Ascending aorta (tissue), 2 donors: Measurements from ENCODE around the gene OGFOD1. TPM values are rescaled to one million over a fixed set of nuclear protein-coding genes. Genes with fewer than 3 reads are reported as not detected.

ENCODE experiments used
- DNase-seq, 2 donors: peaks; one replicate each; pipeline ENCODE4 v3.0.0-alpha.2; 2019; ENCODE audit warnings: low spot score in 2 of 2
- H3K27ac ChIP-seq, 2 donors: fragments of 200-600 bp; sonication (generic); one replicate each; pipeline ENCODE4 v1.5.1; 2016 to 2017; ENCODE audit warnings: mild to moderate bottlenecking in 1 of 2
- H3K27me3 ChIP-seq: fragments of 200-600 bp; sonication (generic); one replicate; pipeline ENCODE4 v1.5.1; 2017
- H3K36me3 ChIP-seq, 2 donors: fragments of 200-600 bp; sonication (generic); one replicate each; pipeline ENCODE4 v1.5.1; 2016
- H3K4me1 ChIP-seq, 2 donors: fragments of 200-600 bp; sonication (generic); one replicate each; pipeline ENCODE4 v1.5.1; 2016 to 2017; ENCODE audit warnings: mild to moderate bottlenecking in 1 of 2
- H3K4me3 ChIP-seq, 2 donors: fragments of 200-600 bp; sonication (generic); one replicate each; pipeline ENCODE4 v1.5.1; 2016 to 2017; ENCODE audit warnings: mild to moderate bottlenecking in 1 of 2
- H3K9me3 ChIP-seq, 2 donors: fragments of 200-600 bp; sonication (generic); one replicate each; pipeline ENCODE4 v1.5.1; 2016
- intact Hi-C: fragments of 100-400 bp; cut with DNase I; formaldehyde crosslinking; loops from one replicate; pipeline ENCODE4 v1.15.1; 2023
- total RNA-seq: library from RNA; depleted of rRNA; stranded (reverse); fragments of >200 nt; gene quantifications from one replicate; pipeline ENCODE4 v1.1.0, GENCODE V29; 2016
- TF ChIP-seq, protein P1 (sequence below), 3 experiments: fragments of 200-600 bp in 2 of 3; fragments of 450-650 bp in 1 of 3; sonication (generic) in 2 of 3; IDR thresholded peaks; one replicate each; pipeline ENCODE4 v1.5.1; 2016 to 2019; ENCODE audit warnings: antibody characterized with exemption in 3 of 3, mild to moderate bottlenecking in 1 of 3, moderate library complexity in 1 of 3

OGFOD1 gene
- total RNA-seq, 1 donor from 2014 or later, result 21.9 TPM

DNA sequence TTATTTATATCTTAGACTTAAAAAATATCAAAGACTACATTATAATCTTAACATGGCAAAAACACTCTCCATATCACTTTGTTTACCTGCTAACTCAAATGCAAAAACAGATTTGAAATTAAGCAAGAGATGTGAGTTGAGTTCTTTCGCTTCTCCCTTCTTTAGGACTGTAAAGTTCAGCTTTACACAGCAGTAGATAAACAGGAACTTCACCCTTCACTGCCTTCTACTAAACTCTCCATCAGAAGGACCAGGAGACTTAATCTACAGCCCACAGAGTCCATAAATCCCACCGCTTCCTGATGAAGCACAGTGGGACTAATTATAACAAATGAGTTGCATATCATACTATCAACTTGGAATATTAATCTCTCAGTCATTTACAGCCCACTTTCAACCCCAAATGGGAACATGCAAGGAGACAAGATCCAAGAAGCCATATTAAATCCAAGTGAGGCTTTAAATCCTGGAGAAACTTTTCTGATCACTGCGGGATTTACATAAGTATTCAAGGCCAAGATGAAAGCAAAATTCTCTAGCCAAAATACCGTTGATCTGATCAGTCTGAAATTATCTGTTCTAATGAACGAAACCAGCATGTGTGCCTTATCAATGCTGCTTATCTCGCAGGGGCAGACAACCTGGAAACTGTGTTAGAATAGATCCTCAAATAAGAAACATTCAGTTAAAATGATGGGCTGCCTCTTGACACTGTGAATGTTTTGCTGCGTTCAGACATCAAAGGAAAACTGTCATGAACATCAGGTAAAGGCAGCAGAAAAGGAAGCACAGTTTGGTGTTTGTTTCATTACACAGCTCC is 27.6 kb upstream of the OGFOD1 start:
- peak overlapping the region in 1 of 2 donors; percentile 97 for H3K27ac ChIP-seq
- no peaks in the 10 kb centered on the region for H3K27me3 ChIP-seq
- DNase-seq, result no peak
- peaks cover 0 to 28% of the 10 kb centered on the region in 2 donors for H3K4me1 ChIP-seq
- peak overlapping the region; percentile 95 to 99 for H3K4me3 ChIP-seq
- intact Hi-C loops, result loop anchor here (2.0 to 10.0 kb wide), 4 partner anchors 27 to 1311 kb away; partner anchors contain the start of genes HERPUD1, KATNB1, NUDT21 and OGFOD1
- no peaks in the 10 kb centered on the region for H3K36me3 ChIP-seq
- TF ChIP-seq, protein P1, sequence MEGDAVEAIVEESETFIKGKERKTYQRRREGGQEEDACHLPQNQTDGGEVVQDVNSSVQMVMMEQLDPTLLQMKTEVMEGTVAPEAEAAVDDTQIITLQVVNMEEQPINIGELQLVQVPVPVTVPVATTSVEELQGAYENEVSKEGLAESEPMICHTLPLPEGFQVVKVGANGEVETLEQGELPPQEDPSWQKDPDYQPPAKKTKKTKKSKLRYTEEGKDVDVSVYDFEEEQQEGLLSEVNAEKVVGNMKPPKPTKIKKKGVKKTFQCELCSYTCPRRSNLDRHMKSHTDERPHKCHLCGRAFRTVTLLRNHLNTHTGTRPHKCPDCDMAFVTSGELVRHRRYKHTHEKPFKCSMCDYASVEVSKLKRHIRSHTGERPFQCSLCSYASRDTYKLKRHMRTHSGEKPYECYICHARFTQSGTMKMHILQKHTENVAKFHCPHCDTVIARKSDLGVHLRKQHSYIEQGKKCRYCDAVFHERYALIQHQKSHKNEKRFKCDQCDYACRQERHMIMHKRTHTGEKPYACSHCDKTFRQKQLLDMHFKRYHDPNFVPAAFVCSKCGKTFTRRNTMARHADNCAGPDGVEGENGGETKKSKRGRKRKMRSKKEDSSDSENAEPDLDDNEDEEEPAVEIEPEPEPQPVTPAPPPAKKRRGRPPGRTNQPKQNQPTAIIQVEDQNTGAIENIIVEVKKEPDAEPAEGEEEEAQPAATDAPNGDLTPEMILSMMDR (IDR thresholded peaks at IDR 0.05), result no peak
- no peaks in the 10 kb centered on the region for H3K9me3 ChIP-seq

DNA sequence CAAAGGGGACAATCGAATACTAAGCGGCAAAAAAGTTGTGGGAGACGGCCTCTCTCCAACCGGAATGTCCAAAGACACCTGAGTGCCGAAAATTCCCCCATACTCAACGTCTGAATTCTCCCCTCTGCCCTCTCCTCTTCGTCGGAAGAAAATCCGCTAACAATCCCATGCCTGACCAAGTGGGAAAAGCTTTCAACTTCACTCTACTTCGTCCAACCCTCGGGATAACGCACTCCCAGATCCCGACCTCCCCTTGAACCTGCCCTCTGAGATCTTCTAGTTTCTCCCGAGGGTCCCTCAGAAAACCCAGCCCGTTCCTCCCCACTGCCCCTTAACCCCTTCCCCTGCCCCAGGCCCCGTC is 27.0 kb upstream of the OGFOD1 start:
- intact Hi-C loops, result loop anchor here (2.0 to 10.0 kb wide), 4 partner anchors 26 to 1310 kb away; partner anchors contain the start of genes HERPUD1, KATNB1, NUDT21 and OGFOD1
- no peak for DNase-seq

DNA sequence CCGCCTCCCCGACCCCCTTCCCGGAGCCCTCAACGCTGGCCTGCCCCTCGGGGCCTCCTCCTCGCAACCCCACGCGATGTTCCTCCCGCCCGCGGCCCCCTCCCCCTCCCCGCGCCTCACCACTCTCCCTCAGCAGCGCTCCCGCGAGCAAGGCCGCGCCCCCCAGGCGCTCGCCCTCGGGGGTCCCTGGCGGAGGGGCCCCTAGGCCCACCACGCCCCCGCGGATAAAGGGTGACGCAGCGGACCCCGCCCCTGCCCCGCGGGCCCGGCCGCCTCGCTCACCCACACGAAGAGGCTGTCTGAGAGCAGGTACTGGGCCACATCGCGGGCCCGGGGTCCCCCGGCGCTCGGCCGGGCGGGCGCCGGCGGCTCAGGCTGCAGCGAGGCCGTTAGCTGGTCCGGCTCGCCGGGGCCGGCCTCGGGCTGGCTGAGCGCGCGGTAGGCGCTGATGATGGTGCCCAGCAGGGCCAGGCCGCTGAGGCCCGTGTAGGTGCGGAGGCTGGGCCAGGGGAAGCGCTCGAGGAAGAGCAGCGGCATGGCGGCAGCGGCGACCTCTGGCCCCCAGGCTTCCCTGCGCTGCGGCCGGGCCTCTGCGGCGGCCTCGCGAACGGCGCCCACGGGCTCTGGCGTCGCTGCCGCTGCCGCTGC is 26.4 kb upstream of the OGFOD1 start:
- Histone ChIP-seq H3K4me1 (peaks cover 0 to 22% of the 10 kb centered on the region in 2 donors), H3K27ac (peak overlapping the region; percentile 83 to 97), H3K4me3 (peak overlapping the region; percentile 95 to 99), H3K27me3 (no peaks in the 10 kb centered on the region), H3K9me3 (no peaks in the 10 kb centered on the region), H3K36me3 (no peaks in the 10 kb centered on the region)
- TF ChIP-seq, protein P1 (IDR thresholded peaks at IDR 0.05), result no peak
- intact Hi-C loops, result loop anchor here (2.0 to 10.0 kb wide), 4 partner anchors 26 to 1310 kb away; partner anchors contain the start of genes HERPUD1, KATNB1, NUDT21 and OGFOD1
- peak in 1 of 2 donors; percentile 67 for DNase-seq

More for the DNA sequence above, 27.0 kb upstream of the OGFOD1 start:
- peak overlapping the region; percentile 83 to 97 for H3K27ac ChIP-seq
- H3K9me3 ChIP-seq, result no peaks in the 10 kb centered on the region
- no peaks in the 10 kb centered on the region for H3K36me3 ChIP-seq
- peaks cover 0 to 24% of the 10 kb centered on the region in 2 donors for H3K4me1 ChIP-seq
- TF ChIP-seq, protein P1 (IDR thresholded peaks at IDR 0.05), result no peak
- H3K27me3 ChIP-seq, result no peaks in the 10 kb centered on the region
- peak overlapping the region; percentile 95 to 99 for H3K4me3 ChIP-seq

DNA sequence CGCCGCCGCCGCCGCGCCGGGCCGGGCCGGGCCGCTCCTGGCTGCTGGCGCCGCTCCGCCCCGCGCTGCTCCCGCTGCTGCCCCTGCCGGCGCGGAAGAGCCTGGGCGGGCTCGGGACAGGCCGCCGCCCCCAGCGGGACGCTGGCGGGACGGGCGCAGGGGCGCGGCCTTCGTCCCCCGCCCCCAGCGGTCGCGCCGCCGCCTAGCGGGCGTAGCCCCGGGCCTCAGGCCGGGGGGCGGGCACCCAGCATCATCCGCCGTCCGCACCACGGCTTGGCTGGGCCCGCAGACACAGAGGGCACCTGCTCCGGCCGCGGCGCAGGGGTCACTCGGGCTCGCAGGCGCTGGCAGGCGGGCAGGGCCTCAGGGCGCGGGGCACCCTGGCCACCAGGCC is 25.9 kb upstream of the OGFOD1 start, which contains the start of gene AMFR:
Gene AMFR, minus strand, starts transcription at position 107 of the 394 bp plus-strand sequence. CDS start 218 bp downstream, outside the sequence.
- TF ChIP-seq, protein P1 (IDR thresholded peaks at IDR 0.05), result peak in 1 of 3 experiments; percentile 89
- DNase-seq, result peak in 1 of 2 donors; percentile 78
- H3K27me3 ChIP-seq, result no peaks in the 10 kb centered on the region
- intact Hi-C loops, result loop anchor here (2.0 to 10.0 kb wide), 4 partner anchors 25 to 1309 kb away; partner anchors contain the start of genes HERPUD1, KATNB1, NUDT21 and OGFOD1
- peaks cover 0 to 21% of the 10 kb centered on the region in 2 donors for H3K4me1 ChIP-seq
- no peaks in the 10 kb centered on the region for H3K9me3 ChIP-seq
- H3K27ac ChIP-seq, result peak within 1 kb of the TSS; percentile 84 to 97
- H3K36me3 ChIP-seq, result peaks cover 0 to 3% of the 10 kb centered on the region in 2 donors
- peak within 1 kb of the TSS; percentile 95 to 99 for H3K4me3 ChIP-seq

DNA sequence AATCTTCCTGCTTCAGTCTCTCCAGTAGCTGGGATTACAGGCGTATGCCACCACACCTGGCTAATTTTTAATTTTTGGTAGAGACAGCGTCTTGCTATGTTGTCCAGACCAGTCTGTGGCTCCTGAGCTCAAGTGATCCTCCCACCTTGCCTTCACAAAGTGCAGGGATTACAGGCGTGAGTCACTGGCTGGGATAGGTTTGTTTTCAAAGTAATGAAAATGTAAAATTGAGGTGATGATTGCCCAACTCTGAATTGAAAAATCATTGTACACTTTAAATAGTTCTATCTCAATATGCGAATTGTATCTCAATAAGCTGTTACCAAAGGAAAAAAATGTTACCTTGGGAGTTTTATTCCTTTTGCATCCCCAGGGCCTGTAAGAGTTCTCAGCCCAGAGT is 24.8 kb upstream of the OGFOD1 start:
- TF ChIP-seq, protein P1 (IDR thresholded peaks at IDR 0.05), result no peak
- DNase-seq, result no peak
- Histone ChIP-seq H3K9me3 (no peaks in the 10 kb centered on the region), H3K27ac (peak overlapping the region; percentile 84 to 96), H3K27me3 (no peaks in the 10 kb centered on the region), H3K4me1 (peaks cover 0 to 21% of the 10 kb centered on the region in 2 donors), H3K36me3 (peaks cover 0 to 12% of the 10 kb centered on the region in 2 donors), H3K4me3 (no peak overlapping the region)
- intact Hi-C loops, result loop anchor here (10.0 kb wide), 2 partner anchors 508 to 1308 kb away; partner anchors contain the start of genes HERPUD1 and KATNB1
